NCI-H510A treated with DMSO at 0.1 percent for 48 hours (cell line): Measurements from ENCODE around the gene SOX11.
A peak's percentile ranks its signal among the peaks of the same experiment; 100 is the strongest.
"Not testable (repeated sequence)": the region's sequence is repeated elsewhere in the genome, so short reads cannot be mapped to it uniquely, and the experiment has no call there.

Experiments
- DNase-seq: peaks from one replicate; lab custom pipeline; 2025; lab: John Stamatoyannopoulos, UW

SOX11 gene

DNA sequence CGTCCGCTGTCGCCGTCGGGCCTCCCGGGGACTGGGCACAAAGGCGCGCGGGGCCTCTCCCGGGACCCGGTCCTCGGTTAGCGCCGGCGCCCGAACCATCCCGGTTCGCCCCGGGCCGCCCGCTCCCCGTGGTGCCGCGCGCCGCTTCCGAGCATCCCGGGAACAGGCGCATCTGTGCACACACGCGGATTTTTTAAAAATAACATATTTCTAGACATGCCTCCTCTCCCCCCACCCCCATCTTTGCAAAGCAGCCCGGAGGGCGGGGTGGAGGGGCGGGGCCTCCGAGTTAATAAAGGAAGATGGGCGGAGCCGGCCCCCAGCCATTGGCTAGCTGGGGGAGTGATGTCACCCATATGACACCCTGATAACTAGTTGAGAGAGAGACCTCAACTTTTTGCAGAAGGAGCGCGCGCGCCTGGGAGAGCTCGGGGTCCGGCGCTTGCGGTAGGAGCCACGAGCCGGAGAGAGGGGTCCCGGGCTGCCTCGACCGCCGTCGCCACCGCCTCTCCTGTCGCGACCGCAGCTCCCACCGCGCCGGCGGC is at the start of gene SOX11:
TSS of gene SOX11 (plus strand) at position 400 of the 545 bp plus-strand sequence. CDS start 338 bp downstream, outside the sequence.
- DNase-seq: peak; percentile 89

GRCh38 chr2:5652734-5653133 is 39.5 kb upstream of the SOX11 start:
- DNase-seq: not testable (repeated sequence)

DNA sequence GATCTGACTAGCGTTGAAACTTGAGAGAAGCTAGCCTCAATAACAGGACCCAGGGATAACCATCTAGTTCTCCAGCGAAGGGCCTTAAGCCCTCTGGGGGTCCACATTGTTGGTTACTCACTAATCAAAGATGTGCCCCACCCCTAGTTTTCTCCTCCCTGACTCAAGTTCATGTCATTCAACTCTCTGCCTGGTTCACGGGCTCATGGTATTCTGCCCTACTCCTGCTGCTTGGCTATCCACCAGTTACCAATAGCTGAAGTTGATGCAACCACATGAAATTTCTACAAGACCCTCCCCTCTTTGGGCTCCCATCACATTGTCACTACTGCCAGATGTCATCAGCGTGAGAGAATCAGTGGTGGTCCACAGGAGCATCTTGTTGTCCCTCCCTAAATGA is 38.4 kb upstream of the SOX11 start:
- DNase-seq: not testable (repeated sequence)

DNA sequence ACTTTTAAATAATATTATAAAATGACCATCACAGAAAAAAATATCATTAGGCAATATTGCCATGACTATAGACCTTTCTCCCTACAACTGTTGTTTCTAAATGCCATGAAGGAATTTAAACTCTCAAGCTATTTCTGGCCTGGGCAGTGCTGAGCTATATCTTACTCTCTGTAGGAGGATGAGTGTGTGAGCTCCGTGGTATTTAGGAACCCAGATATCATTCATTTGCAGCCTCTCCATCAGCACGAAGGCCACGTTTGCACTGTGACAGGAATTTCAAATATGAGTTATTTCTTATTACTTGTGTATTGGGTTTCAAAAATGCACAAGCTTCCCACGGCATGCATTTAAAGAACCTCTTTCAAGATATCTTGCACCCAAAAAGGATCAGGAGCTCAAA is 35.0 kb upstream of the SOX11 start:
- no peak for DNase-seq

- no peak for DNase-seq
Measured at GRCh38 chr2:5660591-5660990, 31.6 kb upstream of the SOX11 start.

DNA sequence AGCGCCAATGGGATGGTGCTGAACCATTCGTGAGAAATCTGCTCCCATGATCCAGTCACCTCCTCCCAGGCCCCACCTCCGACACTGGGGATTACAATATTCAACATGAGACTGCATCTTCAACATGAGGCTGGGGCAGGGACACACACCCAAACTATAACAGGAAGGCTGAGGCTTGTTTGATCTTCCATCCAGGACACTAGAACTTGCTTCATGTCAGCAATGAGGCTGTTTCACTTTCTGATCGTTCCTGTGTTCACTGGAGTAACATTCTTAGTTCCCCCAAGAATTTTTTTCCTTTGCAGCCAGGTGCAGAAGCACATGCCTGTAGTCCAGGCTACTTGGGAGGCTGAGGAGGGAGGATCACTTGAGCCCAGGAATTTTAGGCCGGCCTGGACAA is 30.8 kb upstream of the SOX11 start:
- no peak for DNase-seq

GRCh38 chr2:5664278-5664681 is 27.9 kb upstream of the SOX11 start:
- DNase-seq: no peak

DNA sequence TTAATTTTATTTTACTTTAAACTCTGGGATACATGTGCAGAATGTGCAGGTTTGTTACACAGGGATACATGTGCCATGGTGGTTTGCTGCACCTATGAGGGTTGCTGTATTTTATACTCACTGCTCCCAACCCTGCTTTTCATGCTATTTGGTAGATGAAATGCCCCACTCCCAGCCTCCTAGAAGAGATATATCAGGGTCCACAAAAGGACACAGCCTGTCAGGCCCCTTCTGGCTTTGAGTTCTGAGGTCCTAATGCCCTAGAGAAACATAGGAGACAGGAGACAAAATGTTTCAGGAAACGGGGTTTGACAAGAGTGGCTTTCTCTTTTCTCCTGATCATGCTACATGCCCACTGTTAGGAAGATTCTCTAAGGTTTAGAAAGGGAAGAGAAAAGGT is 27.1 kb upstream of the SOX11 start:
- DNase-seq: no peak

DNA sequence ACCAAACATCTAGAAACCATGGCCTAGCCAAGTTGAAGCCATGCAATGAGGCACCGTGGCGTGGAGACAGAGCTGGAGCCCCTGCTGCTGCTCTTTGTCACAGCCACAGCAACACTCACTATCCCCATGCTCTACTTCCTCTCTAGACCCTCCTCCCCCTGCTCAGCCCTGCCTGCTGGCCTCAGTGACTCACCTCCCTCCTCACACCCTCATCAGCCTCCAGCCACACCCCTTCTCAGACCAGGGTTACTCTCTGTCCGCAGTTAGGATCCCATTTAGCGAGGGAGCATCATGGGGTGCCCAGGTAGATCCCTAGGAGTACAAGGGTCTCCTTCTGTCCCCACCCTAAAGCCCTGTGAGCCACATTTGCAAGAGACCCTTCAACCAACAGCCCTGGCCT is 25.4 kb upstream of the SOX11 start:
- no peak for DNase-seq

DNA sequence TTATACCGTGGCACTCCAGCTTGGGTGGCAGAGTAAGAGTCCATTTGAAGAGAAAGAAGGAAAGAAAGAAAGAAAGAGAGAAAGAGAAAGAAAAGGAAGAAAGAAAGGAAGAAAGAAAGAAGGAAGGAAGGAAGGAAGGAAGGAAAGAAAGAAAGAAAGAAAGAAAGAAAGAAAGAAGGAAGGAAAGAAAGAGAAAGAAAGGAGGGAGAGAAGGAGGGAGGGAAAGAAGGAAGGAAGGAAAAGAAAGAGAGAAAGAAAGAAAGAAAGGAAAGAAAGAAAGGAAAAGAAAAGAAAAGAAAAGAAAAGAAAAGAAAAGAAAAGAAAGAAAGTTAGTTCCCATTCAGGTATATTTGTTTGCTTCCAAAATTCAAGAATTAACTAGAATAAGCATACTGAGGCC is 24.5 kb upstream of the SOX11 start:
- DNase-seq: not testable (repeated sequence)

- no peak for DNase-seq
Measured at GRCh38 chr2:5668682-5669250, 23.4 kb upstream of the SOX11 start.

- DNase-seq: no peak
Measured at GRCh38 chr2:5672749-5673144, 19.4 kb upstream of the SOX11 start.

GRCh38 chr2:5673145-5674025 is 18.8 kb upstream of the SOX11 start:
- peak; percentile 33 for DNase-seq

DNA sequence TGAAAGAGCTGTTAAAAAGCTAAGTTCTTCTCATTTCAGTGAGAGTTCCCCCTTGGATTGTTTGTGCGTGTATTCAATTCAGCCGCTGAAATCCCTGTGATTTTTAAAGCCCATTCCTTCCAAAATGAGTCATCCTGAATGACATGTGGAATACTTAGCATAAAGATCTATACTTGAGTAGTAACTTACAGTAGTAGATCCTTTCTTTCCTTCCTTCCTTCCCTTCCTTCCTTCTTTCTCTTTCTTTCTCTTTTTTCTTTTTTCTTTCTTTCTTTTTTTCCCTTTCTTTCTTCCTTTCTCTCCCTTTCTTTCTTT is 18.2 kb upstream of the SOX11 start:
- DNase-seq: no peak

GRCh38 chr2:5677133-5677532 is 15.1 kb upstream of the SOX11 start:
- no peak for DNase-seq

DNA sequence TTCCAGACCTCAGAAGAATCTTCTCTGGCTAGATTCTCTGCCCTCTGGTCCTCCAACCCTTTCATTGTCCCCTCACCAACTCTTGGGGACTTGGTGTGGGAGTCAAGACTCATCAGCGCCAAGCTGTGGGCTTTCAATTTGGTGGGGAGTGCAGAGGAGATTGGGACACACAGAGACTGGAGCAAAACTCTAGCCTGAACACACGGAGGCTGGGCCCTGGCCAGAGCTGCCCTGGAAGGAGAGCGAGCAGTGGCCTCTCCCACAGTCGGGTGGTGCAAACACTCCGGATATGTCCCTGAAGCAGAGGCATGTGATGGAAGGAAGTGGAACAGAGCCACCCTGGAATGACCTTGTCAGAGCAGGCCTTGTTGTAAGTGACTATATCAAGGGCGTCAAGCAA is 8.7 kb upstream of the SOX11 start:
- no peak for DNase-seq

DNA sequence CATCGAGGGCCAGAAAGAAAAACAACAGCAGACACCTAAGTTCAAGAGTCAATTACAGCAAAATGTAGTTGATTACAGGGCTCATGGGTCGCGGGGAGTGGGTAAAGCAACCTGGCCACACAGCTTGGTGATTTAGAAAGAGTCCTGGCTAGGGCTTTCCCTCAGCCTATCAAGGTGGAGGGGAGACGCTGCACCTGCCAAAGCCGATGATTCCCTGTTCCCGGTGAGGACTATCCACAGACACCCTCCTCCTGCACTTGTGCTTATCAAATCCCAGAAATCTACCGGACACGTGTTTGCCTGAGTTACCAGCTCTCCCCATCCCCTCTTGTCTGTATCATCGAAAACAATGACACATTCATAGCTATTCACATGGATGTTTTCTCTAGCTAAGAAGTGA is 7.0 kb upstream of the SOX11 start:
- DNase-seq: peak; percentile 25

DNA sequence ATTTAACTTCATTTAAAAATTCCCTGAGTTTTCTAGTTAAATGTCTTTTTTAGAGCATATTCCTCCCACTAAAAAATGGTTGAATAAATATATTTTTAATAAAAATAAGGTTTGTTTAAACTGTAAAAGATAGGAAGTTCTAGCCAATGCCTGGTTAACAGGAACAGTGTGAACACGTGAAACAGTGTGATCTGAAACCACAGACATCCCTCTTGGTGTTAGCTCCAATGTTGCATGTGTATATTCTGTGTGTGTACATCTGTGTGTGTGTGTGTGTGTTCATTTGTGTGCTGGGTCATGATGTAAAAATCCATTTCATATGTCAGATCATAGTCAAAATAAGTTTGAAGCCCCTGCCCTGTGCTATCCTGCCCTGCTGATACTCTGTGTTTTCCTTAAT is 6.1 kb upstream of the SOX11 start:
- no peak for DNase-seq

GRCh38 chr2:5686536-5686935 is 5.6 kb upstream of the SOX11 start:
- DNase-seq: no peak

DNA sequence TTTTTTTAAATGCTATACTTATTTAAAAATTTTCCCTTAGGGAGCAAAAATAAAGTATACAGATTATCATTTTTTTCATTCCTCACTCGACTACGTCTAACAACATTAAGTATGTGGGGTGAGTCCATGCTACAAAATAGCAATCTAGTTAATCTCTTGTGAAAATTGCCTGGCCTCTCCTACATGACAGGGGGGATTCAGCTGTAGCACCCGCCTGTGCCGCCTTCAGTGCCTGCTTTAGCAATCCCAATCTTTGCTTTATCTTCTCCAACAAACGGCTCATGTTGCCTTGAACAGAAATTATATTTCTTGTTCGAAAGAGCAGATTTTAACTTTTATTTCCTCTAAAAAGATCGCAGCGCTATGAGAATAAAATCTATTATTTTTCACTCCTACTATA is 2.4 kb upstream of the SOX11 start:
- no peak for DNase-seq

GRCh38 chr2:5690286-5690685 is 1.9 kb upstream of the SOX11 start:
- DNase-seq: peak; percentile 54

DNA sequence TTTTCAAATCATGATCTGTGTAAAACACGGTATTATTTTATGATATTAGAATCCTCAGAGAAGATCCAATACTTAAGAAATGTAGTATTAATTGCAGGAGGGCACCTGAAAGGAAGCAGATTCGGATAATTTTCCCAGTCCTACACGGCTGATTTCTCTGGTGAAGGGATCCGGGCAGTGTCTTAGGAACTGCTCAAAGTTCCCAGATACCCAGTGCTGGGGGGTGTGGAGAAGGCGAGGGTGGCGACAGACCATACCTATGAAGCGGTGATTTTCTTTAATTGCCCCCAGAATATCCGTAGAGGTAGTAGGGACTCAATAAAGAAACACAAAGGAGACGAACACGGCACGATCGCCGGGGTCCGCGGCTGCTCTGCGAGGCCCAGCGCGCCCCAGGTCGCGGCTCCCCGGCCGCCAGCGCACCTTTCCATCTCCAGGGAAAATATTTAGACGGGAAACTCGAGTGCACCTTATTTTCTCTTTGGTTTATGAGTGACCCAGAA is 1.4 kb upstream of the SOX11 start:
- peak; percentile 51 for DNase-seq

DNA sequence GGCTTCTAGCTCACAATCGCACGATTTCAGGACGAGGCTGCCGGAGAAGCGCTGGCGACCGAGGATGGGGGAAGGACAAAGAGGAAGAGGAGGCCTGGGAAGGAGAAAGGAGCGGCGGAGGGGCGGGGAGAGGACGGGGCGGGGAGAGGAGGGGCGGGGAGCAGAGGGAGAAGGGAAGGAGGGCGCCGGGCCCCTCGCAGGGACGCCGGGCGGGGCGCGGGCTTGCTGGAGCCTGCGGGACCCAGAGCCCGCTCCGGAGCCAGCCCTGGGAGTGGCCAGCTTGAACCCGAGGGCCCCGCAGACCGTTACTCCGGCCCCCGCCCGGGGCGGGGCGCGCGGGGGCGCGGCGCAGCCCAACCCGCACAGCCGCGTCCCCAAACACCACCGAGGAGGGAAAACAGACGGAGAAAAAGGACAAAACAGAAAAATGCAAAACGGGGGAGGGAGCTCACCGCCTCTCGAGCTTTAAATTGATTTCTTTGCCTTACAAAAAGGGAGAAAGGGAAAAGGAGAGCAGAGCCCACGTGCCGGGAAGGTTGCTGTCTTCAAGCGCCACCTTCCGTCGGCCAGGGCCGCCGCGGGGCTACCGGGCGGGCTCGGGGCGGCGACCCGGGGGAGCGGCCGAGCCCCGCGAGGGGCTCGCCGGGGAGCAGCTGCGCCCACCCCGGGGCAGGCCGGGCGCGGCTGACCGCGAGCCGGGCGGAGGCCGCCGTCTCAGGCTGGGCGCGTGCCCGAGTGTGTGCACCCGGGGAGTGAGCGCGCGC is 781 bp upstream of the SOX11 start:
- peak; percentile 78 for DNase-seq
